Breast epithelium (tissue), 4 donors: ENCODE results near the gene SP1. TPM values are rescaled to one million over a fixed set of nuclear protein-coding genes. Genes with fewer than 3 reads are reported as not detected.
A peak's percentile ranks its signal among the peaks of the same experiment; 100 is the strongest.
"Not testable (repeated sequence)": the region's sequence is repeated elsewhere in the genome, so short reads cannot be mapped to it uniquely, and the experiment has no call there.

Source experiments
- DNase-seq, 2 donors: peaks; one replicate each; pipeline ENCODE4 v3.0.0-alpha.2; 2019; ENCODE audit warnings: low spot score in 2 of 2
- H3K27ac ChIP-seq, 2 donors: fragments of 200-600 bp; sonication (generic) in 1 of 2; one replicate each; pipeline ENCODE4 v1.5.1; 2016 to 2019; ENCODE audit warnings: mild to moderate bottlenecking in 1 of 2
- H3K27me3 ChIP-seq, 2 donors: fragments of 200-600 bp; sonication (generic) in 1 of 2; one replicate each; pipeline versions ENCODE4 v1.5.1 to v1.6.0; 2017 to 2019; ENCODE audit warnings: control low read depth in 1 of 2, mild to moderate bottlenecking in 1 of 2
- H3K36me3 ChIP-seq: fragments of 200-600 bp; one replicate; pipeline ENCODE4 v1.5.1; 2019
- H3K4me1 ChIP-seq, 2 donors: fragments of 200-600 bp; sonication (generic); one replicate each; pipeline ENCODE4 v1.5.1; 2016 to 2019; ENCODE audit warnings: control low read depth in 1 of 2
- H3K4me3 ChIP-seq, 3 donors: fragments of 200-600 bp; sonication (generic); 1 replicate in 2 of 3; 2 replicates in 1 of 3; pipeline ENCODE4 v1.5.1; 2016 to 2019; ENCODE audit warnings: mild to moderate bottlenecking in 3 of 3, moderate library complexity in 2 of 3
- H3K9me3 ChIP-seq, 2 donors: fragments of 200-600 bp; sonication (generic) in 1 of 2; one replicate each; pipeline ENCODE4 v1.5.1; 2016 to 2019; ENCODE audit warnings: control low read depth in 1 of 2
- POLR2A ChIP-seq: fragments of 450-650 bp; IDR thresholded peaks from one replicate; pipeline ENCODE4 v1.6.1; 2016; ENCODE audit warnings: antibody characterized with exemption, mild to moderate bottlenecking, moderate library complexity
- POLR2AphosphoS5 ChIP-seq, 3 donors: sonication (generic); formaldehyde crosslinking; IDR thresholded peaks; one replicate each; pipeline ENCODE4 v1.6.1; 2017; ENCODE audit warnings: antibody characterized with exemption in 3 of 3
- intact Hi-C: fragments of 100-400 bp; cut with DNase I; formaldehyde crosslinking; loops from one replicate; pipeline ENCODE4 v1.15.1; 2023; ENCODE audit warnings: low total_unique reads
- total RNA-seq, 3 donors: library from RNA; depleted of rRNA; stranded (reverse); fragments of >200 nt; gene quantifications; one replicate each; pipeline ENCODE4 v1.1.0, GENCODE V29; 2016
- TF ChIP-seq, protein P1 (sequence below), 3 donors: fragments of 450-650 bp; IDR thresholded peaks; one replicate each; pipeline ENCODE4 v1.5.1; 2016 to 2017; ENCODE audit warnings: antibody characterized with exemption in 3 of 3, mild to moderate bottlenecking in 3 of 3, moderate library complexity in 3 of 3

Gene SP1
- total RNA-seq, 3 donors from 2014 or later = 84.6 to 111 (median 91.4) TPM

DNA sequence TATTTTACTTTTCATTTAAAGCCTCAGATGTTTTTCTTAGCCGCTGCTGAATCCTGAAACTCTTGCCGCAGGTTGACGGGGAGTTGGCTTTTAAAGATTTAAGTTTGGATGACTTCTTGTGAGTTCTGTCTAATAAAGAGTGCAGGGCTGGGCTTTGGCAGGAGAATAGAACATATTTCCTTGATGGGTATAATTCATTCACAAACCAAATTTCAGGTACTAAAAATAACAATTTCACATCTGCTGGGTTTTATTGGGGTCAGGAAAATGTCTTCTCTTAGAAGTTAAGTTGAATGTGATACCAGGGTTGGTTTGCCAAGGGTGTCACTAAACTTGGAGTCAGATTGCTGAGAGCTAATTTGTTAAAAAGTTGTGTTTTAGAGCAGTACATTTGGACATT is 9.7 kb downstream of the SP1 start:
- no peaks in the 10 kb centered on the region for H3K36me3 ChIP-seq
- no peaks in the 10 kb centered on the region for H3K27me3 ChIP-seq
- no peak for DNase-seq
- peaks cover 2 to 27% of the 10 kb centered on the region in 2 donors for H3K4me1 ChIP-seq
- no peaks in the 10 kb centered on the region for H3K9me3 ChIP-seq
- intact Hi-C loops = loop anchor here (10.0 kb wide), 1 partner anchor 1105 kb away; no protein-coding TSS in a partner anchor
- peak overlapping the region in 1 of 2 donors; percentile 81 for H3K27ac ChIP-seq
- TF ChIP-seq, protein P1, sequence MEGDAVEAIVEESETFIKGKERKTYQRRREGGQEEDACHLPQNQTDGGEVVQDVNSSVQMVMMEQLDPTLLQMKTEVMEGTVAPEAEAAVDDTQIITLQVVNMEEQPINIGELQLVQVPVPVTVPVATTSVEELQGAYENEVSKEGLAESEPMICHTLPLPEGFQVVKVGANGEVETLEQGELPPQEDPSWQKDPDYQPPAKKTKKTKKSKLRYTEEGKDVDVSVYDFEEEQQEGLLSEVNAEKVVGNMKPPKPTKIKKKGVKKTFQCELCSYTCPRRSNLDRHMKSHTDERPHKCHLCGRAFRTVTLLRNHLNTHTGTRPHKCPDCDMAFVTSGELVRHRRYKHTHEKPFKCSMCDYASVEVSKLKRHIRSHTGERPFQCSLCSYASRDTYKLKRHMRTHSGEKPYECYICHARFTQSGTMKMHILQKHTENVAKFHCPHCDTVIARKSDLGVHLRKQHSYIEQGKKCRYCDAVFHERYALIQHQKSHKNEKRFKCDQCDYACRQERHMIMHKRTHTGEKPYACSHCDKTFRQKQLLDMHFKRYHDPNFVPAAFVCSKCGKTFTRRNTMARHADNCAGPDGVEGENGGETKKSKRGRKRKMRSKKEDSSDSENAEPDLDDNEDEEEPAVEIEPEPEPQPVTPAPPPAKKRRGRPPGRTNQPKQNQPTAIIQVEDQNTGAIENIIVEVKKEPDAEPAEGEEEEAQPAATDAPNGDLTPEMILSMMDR (IDR thresholded peaks at IDR 0.05) = no peak
- TF ChIP-seq POLR2A = no peak
- TF ChIP-seq POLR2AphosphoS5 (IDR thresholded peaks at IDR 0.05) = no peak
- peak overlapping the region in 1 of 3 donors; percentile 3 for H3K4me3 ChIP-seq

DNA sequence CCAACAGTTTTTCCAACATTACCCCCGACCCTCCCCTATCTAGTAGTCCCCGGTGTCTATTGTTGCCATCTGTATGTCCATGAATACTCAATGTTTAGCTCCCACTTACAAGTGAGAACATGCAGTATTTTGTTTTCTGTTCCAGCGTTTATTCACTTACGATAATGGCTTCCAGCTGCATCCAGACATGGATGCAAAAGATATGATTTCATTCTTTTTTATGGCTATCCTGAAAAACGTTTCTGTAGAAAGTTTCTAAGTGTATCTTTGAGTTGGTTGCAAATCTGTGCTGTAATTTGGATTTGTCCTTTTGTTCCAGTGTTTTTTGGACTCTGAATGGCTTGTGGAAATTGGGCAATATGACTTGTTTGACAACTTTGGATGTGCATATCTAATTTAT is 11.7 kb downstream of the SP1 start:
- no peaks in the 10 kb centered on the region for H3K9me3 ChIP-seq
- no peaks in the 10 kb centered on the region for H3K36me3 ChIP-seq
- intact Hi-C loops = no loop called here
- H3K27ac ChIP-seq = peak overlapping the region; percentile 65 to 81
- peak overlapping the region in 1 of 3 donors; percentile 45 for H3K4me3 ChIP-seq
- peaks cover 2 to 26% of the 10 kb centered on the region in 2 donors for H3K4me1 ChIP-seq
- no peaks in the 10 kb centered on the region for H3K27me3 ChIP-seq
- TF ChIP-seq POLR2A (no peak), POLR2AphosphoS5 (IDR thresholded peaks at IDR 0.05) (no peak)
- TF ChIP-seq, protein P1 (IDR thresholded peaks at IDR 0.05) = no peak
- no peak for DNase-seq

DNA sequence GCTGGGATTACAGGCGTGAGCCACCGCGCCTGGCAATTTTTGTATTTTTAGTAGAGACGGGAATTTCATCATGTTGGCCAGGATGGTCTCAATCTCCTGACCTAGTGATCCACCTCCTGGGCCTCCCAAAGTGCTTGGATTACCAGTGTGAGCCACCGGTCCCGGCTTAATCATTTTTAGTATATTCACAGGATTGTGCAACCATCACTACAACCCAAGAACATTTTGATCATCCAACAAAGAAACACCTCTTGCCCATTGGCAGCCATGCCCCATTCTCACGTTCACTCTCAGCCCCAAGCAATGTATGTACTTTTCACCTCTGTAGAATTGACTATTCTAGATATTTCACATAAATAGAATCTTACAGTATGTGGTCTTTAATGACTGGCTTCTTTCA is 19.9 kb downstream of the SP1 start:
- H3K27ac ChIP-seq = no peak overlapping the region
- H3K9me3 ChIP-seq = no peaks in the 10 kb centered on the region
- DNase-seq = no peak
- H3K4me3 ChIP-seq = no peak overlapping the region
- TF ChIP-seq, protein P1 (IDR thresholded peaks at IDR 0.05) = no peak
- TF ChIP-seq POLR2AphosphoS5 (IDR thresholded peaks at IDR 0.05) (no peak), POLR2A (no peak)
- H3K4me1 ChIP-seq = no peaks in the 10 kb centered on the region
- intact Hi-C loops = no loop called here
- H3K27me3 ChIP-seq = no peaks in the 10 kb centered on the region
- no peaks in the 10 kb centered on the region for H3K36me3 ChIP-seq

DNA sequence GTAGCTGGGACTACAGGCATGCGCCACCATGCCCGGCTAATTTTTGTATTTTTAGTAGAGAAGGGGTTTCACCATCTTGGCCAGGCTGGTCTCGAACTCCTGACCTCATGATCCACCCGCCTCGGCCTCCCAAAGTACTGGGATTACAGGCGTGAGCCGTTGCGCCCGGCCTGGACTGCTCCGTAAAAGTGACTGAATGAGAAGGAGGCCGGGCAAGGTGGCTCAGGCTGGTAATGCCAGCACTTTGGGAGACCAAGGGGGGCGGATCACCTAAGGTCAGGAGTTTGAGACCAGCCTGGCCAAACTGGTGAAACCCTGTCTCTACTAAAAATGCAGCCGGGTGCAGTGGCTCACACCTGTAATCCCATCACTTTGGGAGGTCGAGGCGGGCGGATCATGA is 22.4 kb downstream of the SP1 start:
- intact Hi-C loops, DNase-seq, H3K27ac ChIP-seq, H3K4me3 ChIP-seq, H3K36me3 ChIP-seq, H3K4me1 ChIP-seq, H3K9me3 ChIP-seq, H3K27me3 ChIP-seq: not testable (repeated sequence)

DNA sequence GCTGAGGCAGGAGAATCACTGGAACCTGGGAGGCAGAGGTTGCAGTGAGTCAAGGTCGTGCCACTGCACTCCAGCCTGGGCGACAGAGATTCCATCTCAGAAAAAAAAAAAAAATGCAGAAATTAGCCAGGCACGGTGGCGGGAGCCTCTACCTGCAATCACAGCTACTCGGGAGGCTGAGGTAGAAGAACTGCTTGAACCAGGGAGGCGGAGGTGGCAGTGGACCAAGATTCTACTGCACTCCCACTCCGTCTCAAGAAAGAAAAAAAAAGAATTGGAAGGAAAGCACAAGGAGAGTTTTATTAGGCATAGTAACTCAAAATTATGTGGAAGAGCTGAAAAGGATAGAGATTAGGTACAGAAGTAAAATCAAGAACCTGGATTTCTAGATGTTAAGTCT is 22.9 kb downstream of the SP1 start:
- Histone ChIP-seq H3K4me3 (no peak overlapping the region), H3K27me3 (no peaks in the 10 kb centered on the region), H3K4me1 (no peaks in the 10 kb centered on the region), H3K27ac (no peak overlapping the region), H3K9me3 (no peaks in the 10 kb centered on the region), H3K36me3 (no peaks in the 10 kb centered on the region)
- DNase-seq = no peak
- no peak for TF ChIP-seq POLR2A
- no peak for TF ChIP-seq POLR2AphosphoS5 (IDR thresholded peaks at IDR 0.05)
- TF ChIP-seq, protein P1 (IDR thresholded peaks at IDR 0.05) = no peak
- intact Hi-C loops = no loop called here

DNA sequence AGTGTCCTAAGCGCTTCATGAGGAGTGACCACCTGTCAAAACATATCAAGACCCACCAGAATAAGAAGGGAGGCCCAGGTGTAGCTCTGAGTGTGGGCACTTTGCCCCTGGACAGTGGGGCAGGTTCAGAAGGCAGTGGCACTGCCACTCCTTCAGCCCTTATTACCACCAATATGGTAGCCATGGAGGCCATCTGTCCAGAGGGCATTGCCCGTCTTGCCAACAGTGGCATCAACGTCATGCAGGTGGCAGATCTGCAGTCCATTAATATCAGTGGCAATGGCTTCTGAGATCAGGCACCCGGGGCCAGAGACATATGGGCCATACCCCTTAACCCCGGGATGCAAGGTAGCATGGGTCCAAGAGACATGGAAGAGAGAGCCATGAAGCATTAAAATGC is 31.0 kb downstream of the SP1 start:
- intact Hi-C loops = no loop called here
- Histone ChIP-seq H3K27ac (no peak overlapping the region), H3K36me3 (peaks cover 6% of the 10 kb centered on the region), H3K9me3 (no peaks in the 10 kb centered on the region), H3K27me3 (no peaks in the 10 kb centered on the region), H3K4me3 (no peak overlapping the region), H3K4me1 (no peaks in the 10 kb centered on the region)
- DNase-seq = no peak
- no peak for TF ChIP-seq POLR2AphosphoS5 (IDR thresholded peaks at IDR 0.05)
- no peak for TF ChIP-seq POLR2A
- TF ChIP-seq, protein P1 (IDR thresholded peaks at IDR 0.05) = no peak
